RWPE2 (cell line): ENCODE results near the gene RBKS.

Experiments
- ATAC-seq: fragments of 200-7000 bp; cut with Tn5 transposase; 3 replicates; pipeline ENCODE4 v1.9.1; 2021; ENCODE audit warnings: low read depth
- DNase-seq: peaks from one replicate; pipeline ENCODE4 v3.0.0-alpha.2; 2020; ENCODE audit warnings: low spot score
- H3K27ac ChIP-seq: fragments of 450-650 bp; 2 replicates; pipeline ENCODE4 v1.5.1; 2017; ENCODE audit warnings: mild to moderate bottlenecking; ENCODE audit not compliant: poor library complexity, severe bottlenecking
- H3K27me3 ChIP-seq: fragments of 250-450 bp; sonication (Bioruptor Pico); 2 replicates; pipeline ENCODE4 v1.5.1; 2021; ENCODE audit warnings: mild to moderate bottlenecking, moderate library complexity; ENCODE audit not compliant: insufficient read depth, poor library complexity, severe bottlenecking
- H3K36me3 ChIP-seq: fragments of 250-450 bp; sonication (Bioruptor Pico); 2 replicates; pipeline ENCODE4 v1.5.1; 2020; ENCODE audit warnings: low read depth, mild to moderate bottlenecking, moderate library complexity
- H3K4me1 ChIP-seq: fragments of 250-450 bp; sonication (Bioruptor Pico); 2 replicates; pipeline ENCODE4 v1.5.1; 2021; ENCODE audit warnings: mild to moderate bottlenecking, moderate library complexity; ENCODE audit not compliant: insufficient read depth, poor library complexity, severe bottlenecking
- H3K4me3 ChIP-seq: fragments of 250-450 bp; sonication (Bioruptor Pico); 2 replicates; pipeline ENCODE4 v1.5.1; 2021; ENCODE audit warnings: mild to moderate bottlenecking, moderate library complexity; ENCODE audit not compliant: severe bottlenecking
- H3K9me3 ChIP-seq: fragments of 250-450 bp; sonication (Bioruptor Pico); 2 replicates; pipeline ENCODE4 v1.5.1; 2021; ENCODE audit warnings: mild to moderate bottlenecking, moderate library complexity; ENCODE audit not compliant: severe bottlenecking
- TF ChIP-seq, protein P1 (sequence below): fragments of 450-650 bp; IDR thresholded peaks from one replicate; pipeline ENCODE4 v1.5.1; 2017; ENCODE audit warnings: mild to moderate bottlenecking, moderate library complexity; ENCODE audit not compliant: poor library complexity, severe bottlenecking

The RBKS gene

DNA sequence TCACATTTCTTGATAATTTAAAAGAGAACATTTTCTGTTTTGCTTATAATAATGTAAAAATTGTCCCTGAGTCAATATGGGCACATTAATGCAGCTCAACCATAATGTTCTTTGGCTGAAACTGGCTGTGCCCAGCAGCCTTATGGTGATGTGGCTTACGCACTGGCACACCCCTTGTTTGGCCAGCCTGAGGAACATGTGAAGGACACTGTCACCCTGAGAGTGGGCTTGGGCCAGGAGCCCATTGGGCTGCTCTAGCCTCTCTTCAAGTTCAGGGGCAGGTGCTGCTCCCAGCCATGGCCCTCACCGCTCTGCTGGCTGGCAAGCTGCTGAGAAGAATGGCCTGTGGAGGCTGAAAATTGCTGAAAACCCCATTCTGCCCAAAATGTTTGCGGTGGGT, 81.2 kb downstream of the RBKS start:
- H3K27me3 ChIP-seq: no peaks in the 10 kb centered on the region
- ATAC-seq (no peak), DNase-seq (no peak)
- no peaks in the 10 kb centered on the region for H3K36me3 ChIP-seq
- peak overlapping the region; percentile 67 for H3K27ac ChIP-seq
- H3K4me3 ChIP-seq: no peak overlapping the region
- TF ChIP-seq, protein P1, sequence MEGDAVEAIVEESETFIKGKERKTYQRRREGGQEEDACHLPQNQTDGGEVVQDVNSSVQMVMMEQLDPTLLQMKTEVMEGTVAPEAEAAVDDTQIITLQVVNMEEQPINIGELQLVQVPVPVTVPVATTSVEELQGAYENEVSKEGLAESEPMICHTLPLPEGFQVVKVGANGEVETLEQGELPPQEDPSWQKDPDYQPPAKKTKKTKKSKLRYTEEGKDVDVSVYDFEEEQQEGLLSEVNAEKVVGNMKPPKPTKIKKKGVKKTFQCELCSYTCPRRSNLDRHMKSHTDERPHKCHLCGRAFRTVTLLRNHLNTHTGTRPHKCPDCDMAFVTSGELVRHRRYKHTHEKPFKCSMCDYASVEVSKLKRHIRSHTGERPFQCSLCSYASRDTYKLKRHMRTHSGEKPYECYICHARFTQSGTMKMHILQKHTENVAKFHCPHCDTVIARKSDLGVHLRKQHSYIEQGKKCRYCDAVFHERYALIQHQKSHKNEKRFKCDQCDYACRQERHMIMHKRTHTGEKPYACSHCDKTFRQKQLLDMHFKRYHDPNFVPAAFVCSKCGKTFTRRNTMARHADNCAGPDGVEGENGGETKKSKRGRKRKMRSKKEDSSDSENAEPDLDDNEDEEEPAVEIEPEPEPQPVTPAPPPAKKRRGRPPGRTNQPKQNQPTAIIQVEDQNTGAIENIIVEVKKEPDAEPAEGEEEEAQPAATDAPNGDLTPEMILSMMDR: no peak
- no peaks in the 10 kb centered on the region for H3K9me3 ChIP-seq
- H3K4me1 ChIP-seq: peaks cover 7% of the 10 kb centered on the region

DNA sequence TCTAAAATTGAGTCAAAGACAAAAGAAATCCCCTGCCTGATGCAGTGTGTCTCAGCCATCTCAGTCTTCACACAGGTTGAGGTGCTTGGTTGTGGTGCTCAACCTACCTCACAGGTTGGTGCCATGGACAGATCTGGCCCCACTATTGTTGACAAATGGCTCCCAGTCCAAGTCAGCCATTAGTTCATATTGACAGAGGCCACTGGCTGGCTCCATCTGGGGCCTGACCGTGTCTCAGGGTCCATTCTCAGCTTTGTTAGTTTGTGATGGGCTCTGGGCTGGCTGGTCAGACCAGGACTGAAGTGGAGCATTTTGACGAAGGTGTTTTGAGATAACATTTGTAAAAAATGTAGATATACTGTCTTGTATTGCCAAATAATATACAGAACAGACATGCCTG, 81.8 kb downstream of the RBKS start:
- no peak for DNase-seq
- H3K4me1 ChIP-seq: peaks cover 7% of the 10 kb centered on the region
- ATAC-seq: no peak
- no peaks in the 10 kb centered on the region for H3K27me3 ChIP-seq
- H3K36me3 ChIP-seq: no peaks in the 10 kb centered on the region
- no peaks in the 10 kb centered on the region for H3K9me3 ChIP-seq
- H3K27ac ChIP-seq: peak overlapping the region; percentile 67
- H3K4me3 ChIP-seq: no peak overlapping the region
- TF ChIP-seq, protein P1: no peak

DNA sequence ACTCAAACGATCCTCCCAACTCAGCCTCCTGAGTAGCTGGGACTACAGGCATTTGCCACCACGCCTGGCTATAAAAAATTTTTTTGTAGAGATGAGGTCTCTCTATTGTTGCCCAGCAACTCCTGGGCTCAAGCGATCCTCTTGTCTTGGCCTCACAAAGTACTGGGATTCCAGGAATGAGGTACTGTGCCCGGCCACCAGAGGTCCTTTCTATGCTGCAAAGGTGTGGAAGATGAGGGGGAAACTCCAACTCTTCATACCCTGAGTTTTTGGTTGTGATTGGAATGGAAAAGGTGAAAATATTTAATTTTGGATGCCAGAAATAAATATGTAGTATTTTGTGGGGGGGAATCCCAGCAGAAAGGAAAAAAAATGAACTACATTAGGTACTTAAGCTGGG, 82.7 kb downstream of the RBKS start:
- Histone ChIP-seq H3K4me1 (peaks cover 7% of the 10 kb centered on the region), H3K27me3 (no peaks in the 10 kb centered on the region), H3K36me3 (no peaks in the 10 kb centered on the region), H3K27ac (no peak overlapping the region), H3K4me3 (no peak overlapping the region), H3K9me3 (no peaks in the 10 kb centered on the region)
- DNase-seq (no peak), ATAC-seq (peak; percentile 42; the same call in 1 of the 3 replicates)
- TF ChIP-seq, protein P1: peak; percentile 63

DNA sequence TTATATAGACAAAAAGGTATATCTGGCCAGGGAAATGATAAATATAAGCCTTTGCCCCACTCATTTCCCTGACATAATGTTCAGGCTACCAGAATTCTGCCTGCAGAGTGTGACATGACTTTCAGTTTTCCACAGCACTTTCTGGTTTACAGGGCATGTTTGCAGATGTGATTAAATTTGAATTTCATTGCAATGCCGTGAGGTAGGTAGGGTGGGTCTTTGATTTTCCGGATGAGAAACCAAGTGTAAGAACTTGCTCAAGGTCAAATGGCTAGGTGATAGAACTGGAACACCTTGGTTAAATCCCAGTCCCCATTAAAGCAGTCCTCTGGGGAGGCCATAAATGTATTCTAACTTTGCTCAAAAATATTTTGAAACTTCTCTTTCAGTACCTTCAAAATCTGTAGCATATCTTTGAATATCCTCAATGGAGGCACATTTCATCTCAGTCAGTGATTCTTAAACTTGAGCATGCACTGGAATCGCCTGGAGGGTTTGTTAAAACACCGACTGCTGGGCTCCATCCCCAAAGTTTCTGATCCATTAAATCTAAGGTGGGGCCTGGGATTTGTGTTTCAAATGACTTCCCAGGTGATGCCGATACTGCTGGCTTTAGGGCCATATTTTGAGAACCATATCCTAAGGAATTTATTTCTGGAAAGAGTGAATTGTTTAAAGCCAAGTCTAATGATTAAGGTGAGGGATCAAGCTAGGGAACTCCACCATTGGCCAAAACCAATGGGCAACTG, 83.7 kb downstream of the RBKS start:
- DNase-seq (no peak), ATAC-seq (no peak)
- Histone ChIP-seq H3K4me1 (peaks cover 7% of the 10 kb centered on the region), H3K4me3 (no peak overlapping the region), H3K36me3 (no peaks in the 10 kb centered on the region), H3K27me3 (no peaks in the 10 kb centered on the region), H3K27ac (no peak overlapping the region), H3K9me3 (no peaks in the 10 kb centered on the region)
- TF ChIP-seq, protein P1: no peak

DNA sequence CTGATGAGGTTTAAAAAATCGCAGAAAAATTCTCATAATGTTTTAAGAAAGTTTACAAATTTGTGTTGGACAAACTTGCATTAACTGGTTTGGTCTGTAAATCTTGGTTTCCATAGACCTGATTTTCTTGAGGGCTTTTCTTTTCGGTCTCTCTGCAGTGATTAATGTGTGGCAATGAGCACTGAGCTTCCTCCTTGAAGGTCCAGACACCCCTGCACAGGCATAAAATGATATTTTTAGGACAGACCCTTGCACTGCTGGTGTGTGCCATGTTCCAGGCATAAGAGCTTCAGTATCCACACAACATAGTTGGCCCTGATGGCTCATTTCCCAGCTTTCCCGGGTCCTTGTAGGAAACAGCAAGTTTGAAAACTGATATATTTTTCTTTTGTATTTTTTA, 85.0 kb downstream of the RBKS start:
- DNase-seq (no peak), ATAC-seq (no peak)
- no peaks in the 10 kb centered on the region for H3K27me3 ChIP-seq
- no peaks in the 10 kb centered on the region for H3K36me3 ChIP-seq
- no peak overlapping the region for H3K4me3 ChIP-seq
- H3K9me3 ChIP-seq: no peaks in the 10 kb centered on the region
- TF ChIP-seq, protein P1: no peak
- peaks cover 10% of the 10 kb centered on the region for H3K4me1 ChIP-seq
- no peak overlapping the region for H3K27ac ChIP-seq
